Neural cell (in vitro differentiated cells): ENCODE results near the gene OR9A2.

Experiments used
- CTCF ChIP-seq: fragments of 450-650 bp; IDR thresholded peaks from 2 replicates; pipeline ENCODE4 v1.5.1; 2014; ENCODE audit warnings: antibody characterized with exemption, mild to moderate bottlenecking, moderate library complexity; ENCODE audit not compliant: poor library complexity, severe bottlenecking
- EZH2 ChIP-seq: fragments of 200-600, 300-800 bp; shearing (Covaris generic), sonication (generic); IDR thresholded peaks from 2 replicates; pipeline ENCODE4 v1.6.1; 2014; ENCODE audit warnings: antibody characterized with exemption, low read length, borderline replicate concordance, mild to moderate bottlenecking; ENCODE audit not compliant: insufficient read depth, poor library complexity, severe bottlenecking
- SMC3 ChIP-seq: fragments of 450-650 bp; conservative IDR thresholded peaks from 2 replicates; pipeline ENCODE4 v1.6.1; 2014; ENCODE audit warnings: antibody characterized with exemption, mild to moderate bottlenecking, moderate library complexity; ENCODE audit not compliant: poor library complexity
- TF ChIP-seq, protein P1 (sequence below): IDR thresholded peaks from 2 replicates; pipeline ENCODE4 v1.6.1; 2012; ENCODE audit warnings: borderline replicate concordance

DNA sequence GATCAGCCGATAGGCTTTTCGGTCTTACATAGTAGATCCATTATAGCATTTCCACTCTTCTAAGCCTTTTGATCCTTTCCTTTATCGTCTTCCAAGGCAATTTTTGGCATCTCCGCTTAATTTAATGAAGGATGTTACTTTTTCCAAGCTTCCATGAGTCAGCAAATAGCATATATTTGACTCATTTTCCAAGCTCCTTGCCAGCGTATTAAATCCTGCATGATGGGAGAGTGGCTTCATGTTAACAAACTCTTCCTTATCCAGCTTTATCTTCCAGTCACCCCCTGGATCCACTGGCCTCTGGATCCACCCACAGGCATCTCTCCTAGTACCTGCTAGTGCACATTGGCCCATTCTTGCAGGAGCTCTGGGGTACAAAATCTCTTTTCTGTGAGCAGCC, 13.0 kb downstream of the OR9A2 start:
- TF ChIP-seq EZH2 (no peak), CTCF (no peak), SMC3 (no peak)
- TF ChIP-seq, protein P1, sequence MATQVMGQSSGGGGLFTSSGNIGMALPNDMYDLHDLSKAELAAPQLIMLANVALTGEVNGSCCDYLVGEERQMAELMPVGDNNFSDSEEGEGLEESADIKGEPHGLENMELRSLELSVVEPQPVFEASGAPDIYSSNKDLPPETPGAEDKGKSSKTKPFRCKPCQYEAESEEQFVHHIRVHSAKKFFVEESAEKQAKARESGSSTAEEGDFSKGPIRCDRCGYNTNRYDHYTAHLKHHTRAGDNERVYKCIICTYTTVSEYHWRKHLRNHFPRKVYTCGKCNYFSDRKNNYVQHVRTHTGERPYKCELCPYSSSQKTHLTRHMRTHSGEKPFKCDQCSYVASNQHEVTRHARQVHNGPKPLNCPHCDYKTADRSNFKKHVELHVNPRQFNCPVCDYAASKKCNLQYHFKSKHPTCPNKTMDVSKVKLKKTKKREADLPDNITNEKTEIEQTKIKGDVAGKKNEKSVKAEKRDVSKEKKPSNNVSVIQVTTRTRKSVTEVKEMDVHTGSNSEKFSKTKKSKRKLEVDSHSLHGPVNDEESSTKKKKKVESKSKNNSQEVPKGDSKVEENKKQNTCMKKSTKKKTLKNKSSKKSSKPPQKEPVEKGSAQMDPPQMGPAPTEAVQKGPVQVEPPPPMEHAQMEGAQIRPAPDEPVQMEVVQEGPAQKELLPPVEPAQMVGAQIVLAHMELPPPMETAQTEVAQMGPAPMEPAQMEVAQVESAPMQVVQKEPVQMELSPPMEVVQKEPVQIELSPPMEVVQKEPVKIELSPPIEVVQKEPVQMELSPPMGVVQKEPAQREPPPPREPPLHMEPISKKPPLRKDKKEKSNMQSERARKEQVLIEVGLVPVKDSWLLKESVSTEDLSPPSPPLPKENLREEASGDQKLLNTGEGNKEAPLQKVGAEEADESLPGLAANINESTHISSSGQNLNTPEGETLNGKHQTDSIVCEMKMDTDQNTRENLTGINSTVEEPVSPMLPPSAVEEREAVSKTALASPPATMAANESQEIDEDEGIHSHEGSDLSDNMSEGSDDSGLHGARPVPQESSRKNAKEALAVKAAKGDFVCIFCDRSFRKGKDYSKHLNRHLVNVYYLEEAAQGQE: no peak
